DMS 273 treated with DMSO at 0.1 percent for 48 hours (cell line): Measurements from ENCODE around the gene ZSCAN4.

Experiments used
- DNase-seq: peaks from one replicate; lab custom pipeline; 2025; lab: John Stamatoyannopoulos, UW

Gene ZSCAN4

DNA sequence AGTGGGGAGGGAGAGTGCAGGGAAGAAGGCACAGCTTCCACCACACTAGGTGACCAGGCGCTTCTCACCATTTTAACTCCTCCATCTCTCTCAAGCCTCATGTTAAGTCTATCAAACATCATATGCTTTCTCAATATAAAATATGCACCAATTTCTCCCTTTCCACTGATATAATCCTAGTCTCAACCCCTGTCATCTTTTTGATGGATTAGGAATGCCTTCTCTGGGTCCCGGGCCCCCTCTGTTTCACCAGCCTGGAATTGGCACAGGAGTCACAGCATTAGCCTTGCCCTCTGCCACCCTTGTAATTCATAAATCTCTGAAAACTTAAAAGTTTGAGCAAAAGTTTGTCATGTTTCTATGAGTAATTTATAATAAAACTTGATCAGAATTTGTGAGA, at the start of gene ZSCAN4:
TSS of gene ZSCAN4 (plus strand) at position 301 of the 400 bp plus-strand sequence. CDS start 7,211 bp downstream, outside the sequence.
- DNase-seq, result no peak

GRCh38 chr19:57620673-57621348, 47.9 kb upstream of the ZSCAN4 start:
- no peak for DNase-seq

- no peak for DNase-seq
Measured at GRCh38 chr19:57623091-57623490, 45.6 kb upstream of the ZSCAN4 start.

- peak; percentile 84 for DNase-seq
Measured at GRCh38 chr19:57632987-57633831, 35.5 kb upstream of the ZSCAN4 start, which contains the start of gene ZNF211. TSS of gene ZNF211 (plus strand) at chr19:57633168. CDS start at chr19:57633347, 179 bp downstream.

DNA sequence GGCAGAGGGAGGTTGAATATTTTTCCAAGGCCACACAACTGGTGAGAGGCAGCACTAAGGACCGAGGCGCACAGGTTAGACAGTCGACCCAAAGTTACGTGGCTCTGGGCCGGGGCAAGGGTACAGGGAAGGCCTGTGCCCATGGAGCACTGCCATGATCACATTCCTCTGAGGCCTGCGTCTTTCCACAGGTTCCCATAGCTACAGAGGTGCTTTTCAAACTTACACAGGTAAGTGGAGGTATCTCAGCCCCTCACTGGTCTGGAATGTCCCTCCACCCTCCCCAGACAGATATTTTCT, 35.0 kb upstream of the ZSCAN4 start:
- no peak for DNase-seq

- no peak for DNase-seq
Measured at GRCh38 chr19:57637379-57637778, 31.4 kb upstream of the ZSCAN4 start.

GRCh38 chr19:57641715-57642234, 27.0 kb upstream of the ZSCAN4 start:
- no peak for DNase-seq

- DNase-seq, result no peak
Measured at GRCh38 chr19:57642396-57643046, 26.2 kb upstream of the ZSCAN4 start.

DNA sequence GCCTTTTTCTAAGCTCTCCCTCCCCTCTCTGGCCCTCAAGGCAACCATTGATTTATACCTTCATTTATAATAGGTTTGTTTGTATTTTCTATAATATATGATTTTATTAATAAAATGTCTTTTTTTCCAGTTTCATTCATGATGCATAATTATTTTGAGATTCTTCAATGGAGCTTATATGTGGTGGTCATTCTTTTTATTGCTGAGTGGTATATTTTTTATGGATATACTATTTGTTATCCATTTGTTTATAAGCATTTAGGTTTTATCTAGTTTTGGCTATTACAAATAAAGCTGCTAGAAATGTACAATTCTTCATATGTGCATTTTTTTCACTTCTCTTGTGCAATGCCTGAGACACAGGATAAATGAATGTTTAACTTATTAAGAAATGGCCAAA, 25.0 kb upstream of the ZSCAN4 start:
- no peak for DNase-seq

DNA sequence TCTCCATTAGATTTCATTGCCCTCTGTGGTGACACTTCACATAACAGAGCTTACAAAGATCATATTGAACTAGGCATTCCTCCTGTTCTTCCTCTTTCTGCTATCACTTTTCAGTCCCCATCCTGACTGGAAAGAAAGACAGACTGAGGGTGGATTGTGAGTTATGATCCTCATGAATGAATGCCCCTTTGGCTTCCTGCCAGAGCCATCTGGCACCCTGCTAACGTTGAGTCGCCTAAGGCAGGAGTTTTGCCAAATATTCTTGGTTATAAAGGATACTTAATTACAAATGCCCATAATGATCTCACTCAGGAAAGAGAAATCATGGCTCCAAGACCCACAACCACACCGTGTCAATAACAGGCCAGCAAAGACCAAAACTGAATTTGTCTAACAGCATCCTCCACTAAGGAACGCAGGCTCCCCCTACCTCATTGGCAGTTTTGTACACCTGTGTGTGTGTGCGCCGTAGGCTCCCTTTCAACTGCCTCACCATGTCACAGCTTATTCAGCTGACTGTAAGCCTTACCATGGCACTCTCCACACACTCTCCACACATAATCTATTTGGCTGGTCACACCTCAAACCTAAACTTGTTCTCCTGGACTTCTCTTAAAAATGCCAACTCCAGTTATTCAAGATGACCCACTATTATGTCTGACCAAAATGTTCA, 20.3 kb upstream of the ZSCAN4 start:
- DNase-seq, result peak; percentile 69

DNA sequence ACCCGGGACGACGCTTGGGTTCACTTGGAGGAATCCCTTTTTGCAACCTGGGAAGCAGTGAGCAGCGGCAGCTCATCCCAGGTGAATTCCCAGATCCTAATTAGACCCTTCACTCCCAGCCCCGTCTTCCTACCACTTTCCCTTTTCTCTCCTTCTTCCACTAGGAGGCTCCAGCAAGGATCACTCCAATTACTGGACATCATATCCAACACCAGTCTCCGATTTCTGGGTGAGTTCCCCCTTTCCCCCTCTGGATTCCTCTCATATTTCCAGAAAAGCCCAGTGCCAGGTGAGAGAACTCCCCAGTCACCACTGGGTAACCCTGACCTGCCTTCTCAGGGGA, 17.1 kb upstream of the ZSCAN4 start:
- DNase-seq, result no peak

DNA sequence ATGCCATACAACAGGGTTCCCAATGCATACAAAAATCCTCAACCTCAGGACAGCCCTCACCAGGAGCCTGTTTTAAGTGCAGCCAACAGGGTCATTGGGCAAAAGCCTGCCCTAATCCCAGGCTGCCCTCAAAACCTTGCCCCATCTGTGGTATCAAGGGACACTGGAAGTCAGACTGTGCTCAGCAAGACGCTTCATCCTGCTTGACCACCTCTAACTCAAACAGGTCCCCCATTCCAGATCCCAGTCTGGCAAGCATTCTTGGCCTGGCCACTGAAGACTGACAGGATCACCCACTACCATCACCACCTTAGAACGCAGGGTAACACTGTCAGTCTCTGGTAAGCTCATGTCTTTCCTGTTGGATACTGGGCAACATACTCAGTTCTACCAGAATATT, 15.0 kb upstream of the ZSCAN4 start:
- DNase-seq, result no peak

DNA sequence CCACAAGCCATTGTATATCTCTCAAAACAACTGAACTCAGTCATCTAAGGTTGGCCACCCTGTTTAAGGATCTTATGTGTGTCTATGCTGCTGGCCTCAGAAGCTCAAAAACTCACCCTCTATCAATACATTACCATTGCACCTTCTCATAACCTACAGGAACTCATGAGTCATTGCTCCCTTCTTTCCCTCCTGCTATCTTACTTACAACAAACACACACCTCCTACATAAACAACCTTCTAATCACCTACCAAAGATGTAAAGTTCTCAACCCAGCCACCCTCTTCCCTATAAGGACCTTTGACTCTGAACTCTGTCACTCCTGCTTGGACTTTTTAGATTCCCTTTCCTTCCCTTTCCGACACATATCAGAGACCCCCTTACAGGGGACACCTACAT, 13.3 kb upstream of the ZSCAN4 start:
- DNase-seq, result no peak

DNA sequence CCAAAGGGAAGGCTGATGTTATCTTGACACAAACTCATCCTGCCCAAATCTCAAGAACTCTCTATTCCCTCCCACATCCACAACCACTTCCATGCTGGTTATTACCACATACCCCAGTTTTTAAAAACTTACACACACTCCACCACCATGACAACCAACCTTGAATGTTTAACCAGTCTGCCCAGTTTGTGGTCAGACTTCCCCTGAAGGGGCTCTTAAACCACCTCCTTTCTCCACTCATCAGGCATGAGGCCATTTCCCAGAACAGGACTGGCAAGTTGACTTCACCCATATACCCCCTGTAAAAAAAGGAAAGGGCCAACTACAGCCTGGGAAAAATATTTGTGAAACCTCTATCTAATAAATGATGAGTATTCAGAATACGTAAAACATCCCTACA, 12.4 kb upstream of the ZSCAN4 start:
- no peak for DNase-seq

DNA sequence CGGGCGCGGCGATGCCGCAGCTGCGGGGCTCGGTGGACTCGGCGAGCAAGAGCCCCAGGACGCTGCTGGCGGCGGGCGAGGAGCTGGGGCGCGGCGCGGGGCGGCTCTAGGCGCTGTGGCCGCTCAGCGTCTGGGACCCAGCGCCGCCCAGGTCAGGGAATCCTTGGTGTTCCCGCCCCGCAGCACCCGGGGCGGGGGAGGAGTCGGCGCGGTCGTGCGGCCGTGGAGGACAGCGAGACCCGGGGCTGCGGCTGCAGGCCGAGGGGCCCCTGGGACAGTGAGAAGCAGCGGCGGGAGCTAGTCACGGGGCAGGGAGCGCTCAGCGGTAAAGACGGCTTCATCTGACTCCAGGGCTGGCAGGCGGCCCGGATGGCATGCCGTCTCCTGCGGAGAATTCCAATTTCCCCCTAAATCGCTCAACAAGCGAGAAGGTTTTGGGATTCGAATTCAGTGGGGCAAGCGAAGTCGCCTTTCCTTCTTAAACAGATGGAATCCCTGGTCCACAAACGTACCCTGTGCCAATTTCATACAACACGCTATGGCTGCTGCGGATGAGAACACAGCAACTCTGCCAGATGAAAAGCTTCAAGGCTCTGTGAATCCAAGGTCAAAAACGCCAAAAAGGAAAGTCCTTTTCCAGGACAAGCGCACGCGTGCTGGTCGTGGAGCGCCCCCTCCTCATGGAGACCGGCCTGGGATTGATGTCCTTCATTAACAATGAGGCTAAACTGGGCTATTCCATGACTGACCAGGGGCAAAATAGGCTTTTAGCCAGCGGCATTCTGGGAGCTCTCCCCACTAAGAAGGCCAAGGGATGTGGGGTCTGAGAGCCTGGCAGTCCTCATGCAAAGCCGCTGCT, 4.2 kb upstream of the ZSCAN4 start:
- peak; percentile 18 for DNase-seq

GRCh38 chr19:57665261-57665806, 3.4 kb upstream of the ZSCAN4 start:
- no peak for DNase-seq

DNA sequence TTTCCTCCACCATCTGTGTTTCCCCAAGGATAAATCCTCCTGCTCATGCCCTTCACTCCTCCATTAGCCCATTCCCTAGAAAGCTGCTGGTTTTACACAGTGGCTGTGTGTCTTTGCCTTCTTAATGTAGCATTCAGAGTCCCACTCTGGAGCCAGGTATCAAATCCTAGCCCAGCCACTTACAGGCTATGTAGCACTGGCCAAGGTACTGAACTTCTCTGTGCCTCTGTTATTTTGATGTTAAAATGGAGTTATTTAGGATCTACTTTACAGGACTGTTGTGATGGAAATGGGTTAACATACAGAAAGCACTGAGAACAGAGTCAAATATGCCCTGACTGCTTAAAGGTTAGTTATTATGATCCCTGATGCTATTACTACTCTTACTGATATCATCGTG, 1.5 kb upstream of the ZSCAN4 start:
- DNase-seq, result no peak

DNA sequence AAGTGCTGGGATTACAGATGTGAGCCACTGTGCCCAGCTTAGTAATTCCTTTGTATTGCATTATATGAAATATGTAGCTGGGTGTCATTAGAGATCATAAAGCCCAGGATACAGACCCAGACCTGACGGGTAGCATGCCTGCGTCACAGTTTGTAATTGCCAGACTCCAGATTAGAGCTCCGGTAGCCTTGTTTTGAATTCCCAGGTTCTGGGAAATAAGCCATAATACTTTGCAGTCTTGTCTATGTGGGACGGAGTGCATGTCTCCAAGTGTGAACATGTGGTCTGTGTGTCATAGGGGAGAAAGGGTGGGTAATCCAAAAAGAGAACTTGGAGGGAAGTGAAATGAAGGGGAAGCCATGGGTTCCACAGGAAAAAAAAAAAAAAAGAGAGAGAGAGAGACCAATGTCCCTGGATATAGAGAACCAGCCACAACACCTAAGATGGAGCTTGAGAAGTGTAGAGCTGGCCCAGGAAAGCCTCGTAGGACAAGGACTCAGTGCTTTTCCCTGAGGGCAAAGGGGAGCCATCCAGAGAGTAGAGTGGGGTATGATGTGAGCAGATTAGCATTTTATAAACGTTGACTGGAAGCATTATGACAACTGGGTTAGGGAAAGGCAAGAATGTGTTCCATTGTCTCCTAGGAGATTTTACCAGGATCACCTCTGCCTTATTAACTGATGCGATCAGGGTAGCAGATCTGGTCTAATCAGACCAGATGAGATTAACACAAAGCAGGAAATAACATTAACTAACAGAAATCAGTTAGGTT, 2.6 kb downstream of the ZSCAN4 start:
- no peak for DNase-seq

GRCh38 chr19:57672466-57672865, 3.7 kb downstream of the ZSCAN4 start:
- DNase-seq, result no peak

DNA sequence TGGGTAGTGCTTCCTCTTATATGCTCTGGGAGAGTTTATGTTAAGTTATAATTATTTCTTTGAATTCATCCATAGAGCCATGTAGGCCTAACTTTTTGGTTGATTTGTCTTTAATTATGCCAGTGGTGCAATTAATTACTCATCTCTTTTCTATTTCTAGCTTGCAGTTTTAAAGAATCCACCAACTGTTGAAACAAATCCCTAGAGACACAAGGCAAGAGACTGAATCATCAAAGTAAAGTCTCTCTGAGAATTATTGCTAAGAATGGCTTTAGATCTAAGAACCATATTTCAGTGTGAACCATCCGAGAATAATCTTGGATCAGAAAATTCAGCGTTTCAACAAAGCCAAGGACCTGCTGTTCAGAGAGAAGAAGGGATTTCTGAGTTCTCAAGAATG, 7.1 kb downstream of the ZSCAN4 start:
- no peak for DNase-seq
